NCI-H187 (cell line): ENCODE results near the gene NCOR2.

Experiments
- DNase-seq, 2 experiments: peaks; one replicate each; lab custom pipeline; 2025; lab: John Stamatoyannopoulos, UW

The NCOR2 gene

GRCh38 chr12:124566997-124567672, at the start of gene NCOR2:
NCOR2 (minus strand) TSS chr12:124567612; CDS start chr12:124495251, 72,361 bp downstream.
- DNase-seq, result no peak

GRCh38 chr12:124616394-124617221, 49.2 kb upstream of the NCOR2 start:
- no peak for DNase-seq

- no peak for DNase-seq
These were observed 47.3 kb upstream of the NCOR2 start for GRCh38 chr12:124614512-124615292.

- no peak for DNase-seq
These were observed 45.8 kb upstream of the NCOR2 start for GRCh38 chr12:124613151-124613585.

- no peak for DNase-seq
These were observed 44.9 kb upstream of the NCOR2 start for GRCh38 chr12:124612410-124612680.

GRCh38 chr12:124611559-124612409, 44.4 kb upstream of the NCOR2 start:
- no peak for DNase-seq

- no peak for DNase-seq
These were observed 43.5 kb upstream of the NCOR2 start for GRCh38 chr12:124610629-124611558.

GRCh38 chr12:124610021-124610612, 42.7 kb upstream of the NCOR2 start:
- no peak for DNase-seq

GRCh38 chr12:124609041-124609989, 41.9 kb upstream of the NCOR2 start:
- DNase-seq, result peak; percentile 86 to 88

GRCh38 chr12:124608450-124608870, 41.0 kb upstream of the NCOR2 start:
- DNase-seq, result peak in 1 of 2 experiments; percentile 46

GRCh38 chr12:124607681-124608425, 40.4 kb upstream of the NCOR2 start:
- DNase-seq, result no peak

GRCh38 chr12:124605883-124606774, 38.7 kb upstream of the NCOR2 start:
- DNase-seq, result no peak

GRCh38 chr12:124605150-124605882, 37.9 kb upstream of the NCOR2 start:
- DNase-seq, result no peak

- DNase-seq, result no peak
These were observed 36.9 kb upstream of the NCOR2 start for GRCh38 chr12:124604264-124604680.

GRCh38 chr12:124603831-124604251, 36.4 kb upstream of the NCOR2 start:
- DNase-seq, result no peak

- no peak for DNase-seq
These were observed 35.7 kb upstream of the NCOR2 start for GRCh38 chr12:124603100-124603541.
